GM12892 (cell line): ENCODE measurements around the gene FOXL3.

Source experiments
- POLR2A ChIP-seq: IDR thresholded peaks from 2 replicates; pipeline ENCODE4 v1.6.1; 2011; ENCODE audit warnings: low read depth, low read length, control low read depth
- POLR2AphosphoS5 ChIP-seq: IDR thresholded peaks from 2 replicates; pipeline ENCODE4 v1.6.1; 2011; ENCODE audit warnings: low read depth, low read length, control low read depth
- TAF1 ChIP-seq: IDR thresholded peaks from 2 replicates; pipeline ENCODE4 v1.6.1; 2011; ENCODE audit warnings: low read depth, mild to moderate bottlenecking, control low read depth, low read length, borderline replicate concordance

DNA sequence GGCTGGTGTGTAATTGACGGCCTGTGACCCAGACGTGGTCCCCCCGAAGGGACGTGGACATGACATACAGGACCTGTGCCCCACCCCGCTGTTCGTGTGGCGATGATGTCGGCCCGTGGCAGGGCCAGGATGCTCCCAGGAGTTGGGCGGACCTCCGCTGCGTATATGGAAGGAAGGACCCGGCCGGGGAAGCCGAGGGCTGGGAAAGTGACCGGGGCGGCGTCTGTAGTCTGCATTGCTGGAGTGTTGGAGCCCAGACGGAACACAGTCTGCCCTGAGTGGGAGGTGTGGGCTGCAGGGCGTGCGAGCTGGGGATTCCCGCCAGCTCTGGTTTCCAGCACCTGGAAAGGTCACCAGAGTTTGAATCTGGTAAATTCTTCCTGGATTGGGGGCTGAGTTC lies 45.0 kb upstream of the FOXL3 start:
- TF ChIP-seq TAF1 (no peak), POLR2A (no peak), POLR2AphosphoS5 (no peak)
